Smooth muscle cell (in vitro differentiated cells): Measurements from ENCODE around the gene IDUA. TPM values are rescaled to one million over a fixed set of nuclear protein-coding genes. Genes with fewer than 3 reads are reported as not detected.

Experiments used
- DNase-seq: peaks from one replicate; lab custom pipeline; 2025; ENCODE audit not compliant: unreplicated experiment; lab: John Stamatoyannopoulos, UW
- H2AFZ ChIP-seq: fragments of 200-600 bp; sonication (generic); 2 replicates; pipeline ENCODE4 v1.6.0; 2016; ENCODE audit warnings: antibody characterized with exemption, low read depth, mild to moderate bottlenecking
- H3F3A ChIP-seq: fragments of 200-600 bp; sonication (generic); 2 replicates; pipeline ENCODE4 v1.6.0; 2017; ENCODE audit warnings: antibody characterized with exemption, low read depth
- H3K27ac ChIP-seq: fragments of 200-600 bp; sonication (generic); 2 replicates; pipeline ENCODE4 v1.5.1; 2016; ENCODE audit warnings: low read depth, mild to moderate bottlenecking
- H3K27me3 ChIP-seq: fragments of 200-600 bp; sonication (generic); 2 replicates; pipeline ENCODE4 v1.6.1; 2016; ENCODE audit warnings: low read depth, mild to moderate bottlenecking
- H3K36me3 ChIP-seq: fragments of 200-600 bp; sonication (generic); 2 replicates; pipeline ENCODE4 v1.5.1; 2016; ENCODE audit warnings: low read depth
- H3K4me1 ChIP-seq: fragments of 200-600 bp; sonication (generic); 2 replicates; pipeline ENCODE4 v1.5.1; 2016; ENCODE audit warnings: low read depth
- H3K4me2 ChIP-seq: fragments of 200-600 bp; sonication (generic); 2 replicates; pipeline ENCODE4 v1.6.0; 2016; ENCODE audit warnings: mild to moderate bottlenecking
- H3K4me3 ChIP-seq: fragments of 200-600 bp; sonication (generic); 2 replicates; pipeline ENCODE4 v1.5.1; 2016; ENCODE audit warnings: mild to moderate bottlenecking
- H3K79me2 ChIP-seq: fragments of 200-600 bp; sonication (generic); 2 replicates; pipeline ENCODE4 v1.6.0; 2016; ENCODE audit warnings: low read depth, mild to moderate bottlenecking
- H3K9ac ChIP-seq: fragments of 200-600 bp; sonication (generic); 2 replicates; pipeline ENCODE4 v1.6.0; 2016; ENCODE audit warnings: low read depth
- H3K9me3 ChIP-seq: fragments of 200-600 bp; sonication (generic); replicated peaks from 2 replicates; pipeline ENCODE4 v1.5.1; 2016; ENCODE audit warnings: low read depth
- H4K20me1 ChIP-seq: fragments of 200-600 bp; sonication (generic); 2 replicates; pipeline ENCODE4 v1.6.0; 2016; ENCODE audit warnings: low read depth
- WGBS: methylation state at CpG from one replicate; pipeline ENCODE4 v1.1.7; 2016; ENCODE audit warnings: low lambda C conversion rate; 5-methylcytosine and 5-hydroxymethylcytosine counted together
- polyA plus RNA-seq: library from polyadenylated mRNA; unstranded; fragments of >200 nt; fragmentation: Nextera tagmentation; extraction: Ambion mirVana; gene quantifications from 2 replicates; pipeline ENCODE4 v1.2.1, GENCODE V29; 2016
- total RNA-seq: library from RNA; depleted of rRNA; stranded (reverse); fragments of >200 nt; gene quantifications from 2 replicates; pipeline ENCODE4 v1.2.3, GENCODE V29; 2014
- TF ChIP-seq, protein P1 (sequence below): fragments of 200-600 bp; sonication (generic); IDR thresholded peaks from 2 replicates; pipeline ENCODE4 v1.5.1; 2017; ENCODE audit warnings: borderline replicate concordance, mild to moderate bottlenecking, antibody characterized with exemption; ENCODE audit not compliant: insufficient read depth, poor library complexity, severe bottlenecking

The IDUA gene
- total and polyA plus RNA-seq, 2 experiments from 2014 or later, result 6.3 to 49.9 TPM

DNA sequence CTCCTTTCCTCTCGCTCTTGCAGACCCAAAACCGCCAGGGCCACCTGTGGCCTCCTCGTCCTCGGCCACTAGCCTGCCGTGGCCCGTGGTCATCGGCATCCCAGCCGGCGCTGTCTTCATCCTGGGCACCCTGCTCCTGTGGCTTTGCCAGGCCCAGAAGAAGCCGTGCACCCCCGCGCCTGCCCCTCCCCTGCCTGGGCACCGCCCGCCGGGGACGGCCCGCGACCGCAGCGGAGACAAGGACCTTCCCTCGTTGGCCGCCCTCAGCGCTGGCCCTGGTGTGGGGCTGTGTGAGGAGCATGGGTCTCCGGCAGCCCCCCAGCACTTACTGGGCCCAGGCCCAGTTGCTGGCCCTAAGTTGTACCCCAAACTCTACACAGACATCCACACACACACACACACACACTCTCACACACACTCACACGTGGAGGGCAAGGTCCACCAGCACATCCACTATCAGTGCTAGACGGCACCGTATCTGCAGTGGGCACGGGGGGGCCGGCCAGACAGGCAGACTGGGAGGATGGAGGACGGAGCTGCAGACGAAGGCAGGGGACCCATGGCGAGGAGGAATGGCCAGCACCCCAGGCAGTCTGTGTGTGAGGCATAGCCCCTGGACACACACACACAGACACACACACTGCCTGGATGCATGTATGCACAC, 38.2 kb downstream of the IDUA start:
- TF ChIP-seq, protein P1, sequence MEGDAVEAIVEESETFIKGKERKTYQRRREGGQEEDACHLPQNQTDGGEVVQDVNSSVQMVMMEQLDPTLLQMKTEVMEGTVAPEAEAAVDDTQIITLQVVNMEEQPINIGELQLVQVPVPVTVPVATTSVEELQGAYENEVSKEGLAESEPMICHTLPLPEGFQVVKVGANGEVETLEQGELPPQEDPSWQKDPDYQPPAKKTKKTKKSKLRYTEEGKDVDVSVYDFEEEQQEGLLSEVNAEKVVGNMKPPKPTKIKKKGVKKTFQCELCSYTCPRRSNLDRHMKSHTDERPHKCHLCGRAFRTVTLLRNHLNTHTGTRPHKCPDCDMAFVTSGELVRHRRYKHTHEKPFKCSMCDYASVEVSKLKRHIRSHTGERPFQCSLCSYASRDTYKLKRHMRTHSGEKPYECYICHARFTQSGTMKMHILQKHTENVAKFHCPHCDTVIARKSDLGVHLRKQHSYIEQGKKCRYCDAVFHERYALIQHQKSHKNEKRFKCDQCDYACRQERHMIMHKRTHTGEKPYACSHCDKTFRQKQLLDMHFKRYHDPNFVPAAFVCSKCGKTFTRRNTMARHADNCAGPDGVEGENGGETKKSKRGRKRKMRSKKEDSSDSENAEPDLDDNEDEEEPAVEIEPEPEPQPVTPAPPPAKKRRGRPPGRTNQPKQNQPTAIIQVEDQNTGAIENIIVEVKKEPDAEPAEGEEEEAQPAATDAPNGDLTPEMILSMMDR, result no peak
- Histone ChIP-seq H3F3A (no peaks in the 10 kb centered on the region), H3K4me1 (no peaks in the 10 kb centered on the region), H3K27ac (no peak overlapping the region), H3K4me2 (no peak overlapping the region), H3K79me2 (no peaks in the 10 kb centered on the region), H2AFZ (no peak overlapping the region), H3K9me3 (no peaks in the 10 kb centered on the region), H3K9ac (no peak overlapping the region), H3K4me3 (no peak overlapping the region), H3K27me3 (no peaks in the 10 kb centered on the region), H3K36me3 (no peaks in the 10 kb centered on the region), H4K20me1 (peaks cover 18% of the 10 kb centered on the region)
- WGBS, result 98% methylated on average over 24 of the region's 32 CpGs
- DNase-seq, result no peak

DNA sequence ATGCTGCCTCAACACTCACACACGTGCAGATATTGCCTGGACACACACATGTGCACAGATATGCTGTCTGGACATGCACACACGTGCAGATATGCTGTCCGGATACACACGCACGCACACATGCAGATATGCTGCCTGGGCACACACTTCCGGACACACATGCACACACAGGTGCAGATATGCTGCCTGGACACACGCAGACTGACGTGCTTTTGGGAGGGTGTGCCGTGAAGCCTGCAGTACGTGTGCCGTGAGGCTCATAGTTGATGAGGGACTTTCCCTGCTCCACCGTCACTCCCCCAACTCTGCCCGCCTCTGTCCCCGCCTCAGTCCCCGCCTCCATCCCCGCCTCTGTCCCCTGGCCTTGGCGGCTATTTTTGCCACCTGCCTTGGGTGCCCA, 39.3 kb downstream of the IDUA start:
- Histone ChIP-seq H3K27ac (no peak overlapping the region), H2AFZ (no peak overlapping the region), H3F3A (no peaks in the 10 kb centered on the region), H3K4me3 (no peak overlapping the region), H3K36me3 (no peaks in the 10 kb centered on the region), H3K9me3 (no peaks in the 10 kb centered on the region), H3K4me1 (no peaks in the 10 kb centered on the region), H3K27me3 (no peaks in the 10 kb centered on the region), H4K20me1 (peaks cover 18% of the 10 kb centered on the region), H3K4me2 (no peak overlapping the region), H3K9ac (no peak overlapping the region), H3K79me2 (no peaks in the 10 kb centered on the region)
- DNase-seq, result no peak
- TF ChIP-seq, protein P1, result no peak
- WGBS, result 66% methylated on average over 17 of the region's 17 CpGs

DNA sequence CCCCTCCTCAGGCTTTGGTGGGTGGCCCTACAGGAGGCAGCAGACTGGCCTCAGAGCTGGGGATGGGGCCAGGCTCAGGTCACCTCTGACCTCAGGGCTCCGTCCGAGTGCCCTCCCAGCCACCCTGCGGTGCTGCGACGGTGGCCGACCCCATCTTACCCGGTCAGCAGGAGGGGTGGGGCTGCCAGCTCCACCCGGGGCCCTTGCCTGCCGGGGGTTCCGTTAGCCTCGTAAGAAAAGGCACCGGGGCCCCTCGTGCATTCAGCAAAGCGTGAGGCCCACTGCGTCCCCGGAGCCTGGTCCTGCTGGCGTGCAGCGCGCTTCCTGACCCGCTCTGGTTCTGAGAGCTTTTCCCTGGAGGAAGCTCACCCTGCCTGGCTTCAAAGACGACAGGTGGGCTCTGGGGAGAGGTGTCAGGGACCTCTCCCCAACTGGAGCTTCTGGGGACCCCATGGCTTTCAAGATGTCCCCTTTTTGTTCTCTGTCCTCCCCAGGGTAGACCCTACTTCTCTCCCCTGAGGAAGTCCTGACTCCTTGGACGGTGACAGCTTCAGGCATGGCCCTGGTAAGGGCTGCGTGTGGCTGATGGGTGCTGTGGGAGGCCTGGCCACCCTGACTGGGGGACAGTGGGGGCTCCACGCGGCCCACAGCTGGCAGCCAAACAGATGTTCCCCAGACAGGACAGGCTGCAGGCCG, 40.5 kb downstream of the IDUA start:
- no peaks in the 10 kb centered on the region for H3K36me3 ChIP-seq
- no peak for DNase-seq
- no peak overlapping the region for H3K9ac ChIP-seq
- no peak overlapping the region for H3K27ac ChIP-seq
- TF ChIP-seq, protein P1, result no peak
- H4K20me1 ChIP-seq, result peaks cover 5% of the 10 kb centered on the region
- H2AFZ ChIP-seq, result no peak overlapping the region
- H3K4me1 ChIP-seq, result no peaks in the 10 kb centered on the region
- H3K9me3 ChIP-seq, result no peaks in the 10 kb centered on the region
- H3K27me3 ChIP-seq, result no peaks in the 10 kb centered on the region
- no peaks in the 10 kb centered on the region for H3F3A ChIP-seq
- 83% methylated on average over 25 of the region's 26 CpGs for WGBS
- no peaks in the 10 kb centered on the region for H3K79me2 ChIP-seq
- H3K4me2 ChIP-seq, result no peak overlapping the region
- H3K4me3 ChIP-seq, result no peak overlapping the region

DNA sequence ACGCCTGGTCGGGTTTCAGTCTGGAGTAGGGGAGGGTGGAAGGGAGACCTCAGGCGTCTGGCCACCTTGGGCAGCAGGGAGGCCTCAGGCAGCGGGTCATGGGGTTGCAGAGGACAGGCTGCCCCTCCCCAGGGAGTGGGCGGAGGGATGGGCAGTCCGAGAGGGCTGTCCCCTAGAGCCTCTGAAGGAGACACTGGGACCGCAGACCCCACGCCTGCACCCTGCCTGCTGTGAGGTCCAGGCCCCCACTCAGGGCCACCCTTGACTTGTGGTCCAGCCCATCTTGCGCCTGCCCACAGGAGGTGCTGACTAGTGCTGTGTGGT, 41.0 kb downstream of the IDUA start:
- no peaks in the 10 kb centered on the region for H3K4me1 ChIP-seq
- H3F3A ChIP-seq, result no peaks in the 10 kb centered on the region
- H3K36me3 ChIP-seq, result no peaks in the 10 kb centered on the region
- H3K9me3 ChIP-seq, result no peaks in the 10 kb centered on the region
- no peak overlapping the region for H3K27ac ChIP-seq
- WGBS, result 66% methylated on average over 9 of the region's 9 CpGs
- no peaks in the 10 kb centered on the region for H3K79me2 ChIP-seq
- H3K9ac ChIP-seq, result no peak overlapping the region
- no peak overlapping the region for H3K4me3 ChIP-seq
- H3K4me2 ChIP-seq, result no peak overlapping the region
- TF ChIP-seq, protein P1, result no peak
- no peak for DNase-seq
- H3K27me3 ChIP-seq, result no peaks in the 10 kb centered on the region
- H4K20me1 ChIP-seq, result peaks cover under 1% of the 10 kb centered on the region
- H2AFZ ChIP-seq, result no peak overlapping the region
